GM21447 (cell line): ENCODE measurements around the gene NADK.

ENCODE experiments used
- ATAC-seq: cut with Tn5 transposase; IDR thresholded peaks from one replicate; pipeline ENCODE4 v1.9.1; 2021; ENCODE audit not compliant: unreplicated experiment

The NADK gene

GRCh38 chr1:1777950-1778662 lies at the start of gene NADK:
Gene NADK (minus strand): TSS chr1:1778470. CDS start chr1:1765406, 13,064 bp downstream.
- ATAC-seq, result peak; percentile 22

GRCh38 chr1:1827089-1827848 lies 49.0 kb upstream of the NADK start:
- no peak for ATAC-seq

- no peak for ATAC-seq
These were observed 48.3 kb upstream of the NADK start for GRCh38 chr1:1826356-1827088.

GRCh38 chr1:1825217-1825616 lies 46.9 kb upstream of the NADK start:
- ATAC-seq, result no peak

GRCh38 chr1:1819762-1820161 lies 41.5 kb upstream of the NADK start:
- no peak for ATAC-seq

- ATAC-seq, result no peak
These were observed 39.0 kb upstream of the NADK start for GRCh38 chr1:1817221-1817620.

- no peak for ATAC-seq
These were observed 37.5 kb upstream of the NADK start for GRCh38 chr1:1815606-1816281.

- no peak for ATAC-seq
These were observed 31.2 kb upstream of the NADK start for GRCh38 chr1:1809489-1809888.

GRCh38 chr1:1808206-1808605 lies 29.9 kb upstream of the NADK start:
- no peak for ATAC-seq

- no peak for ATAC-seq
These were observed 28.6 kb upstream of the NADK start for GRCh38 chr1:1806890-1807289.

GRCh38 chr1:1804301-1804700 lies 26.0 kb upstream of the NADK start:
- ATAC-seq, result no peak

- ATAC-seq, result no peak
These were observed 24.6 kb upstream of the NADK start for GRCh38 chr1:1802871-1803270.

- ATAC-seq, result peak; percentile 85
These were observed 21.4 kb upstream of the NADK start for GRCh38 chr1:1799716-1800115.

- no peak for ATAC-seq
These were observed 19.6 kb upstream of the NADK start for GRCh38 chr1:1797731-1798341.

- no peak for ATAC-seq
These were observed 18.2 kb upstream of the NADK start for GRCh38 chr1:1796466-1796865.

- ATAC-seq, result no peak
These were observed 16.7 kb upstream of the NADK start for GRCh38 chr1:1794999-1795398.

- no peak for ATAC-seq
These were observed 15.4 kb upstream of the NADK start for GRCh38 chr1:1793481-1794244.

GRCh38 chr1:1788646-1789431 lies 10.6 kb upstream of the NADK start:
- no peak for ATAC-seq

GRCh38 chr1:1788136-1788535 lies 9.9 kb upstream of the NADK start:
- ATAC-seq, result no peak
